H1 (cell line): ENCODE results near the gene CDKN2A. TPM values are rescaled to one million over a fixed set of nuclear protein-coding genes. Genes with fewer than 3 reads are reported as not detected.

Source experiments
- BACH1 ChIP-seq: IDR thresholded peaks from 2 replicates; pipeline ENCODE4 v1.6.1; 2012; ENCODE audit warnings: low read length, improper control_type of control experiment
- CHD7 ChIP-seq: fragments of 300-600 bp; sonication (generic); IDR thresholded peaks from 2 replicates; pipeline ENCODE4 v1.7.1; 2012; ENCODE audit warnings: low read length, moderate library complexity, mild to moderate bottlenecking, inconsistent platforms; ENCODE audit not compliant: insufficient replicate concordance
- CREB1 ChIP-seq: IDR thresholded peaks from 2 replicates; pipeline ENCODE4 v1.6.1; 2012; ENCODE audit warnings: inconsistent platforms
- NRF1 ChIP-seq: IDR thresholded peaks from 2 replicates; pipeline ENCODE4 v1.6.1; 2011; ENCODE audit warnings: mild to moderate bottlenecking, low read depth, low read length, improper control_type of control experiment
- RAD21 ChIP-seq, 2 experiments: IDR thresholded peaks in 1 of 2; conservative IDR thresholded peaks in 1 of 2; 2 replicates each; pipeline ENCODE4 v1.6.1; 2011; ENCODE audit warnings: low read depth in 2 of 2, low read length in 2 of 2, improper control_type of control experiment in 1 of 2, inconsistent platforms in 1 of 2, mild to moderate bottlenecking in 1 of 2, moderate library complexity in 1 of 2
- RNF2 ChIP-seq: fragments of 200-900, 300-1000 bp; sonication (generic); IDR thresholded peaks from 2 replicates; pipeline ENCODE4 v1.7.1; 2016; ENCODE audit warnings: borderline replicate concordance, low read depth, mild to moderate bottlenecking, antibody characterized with exemption, low read length; ENCODE audit not compliant: poor library complexity, severe bottlenecking; ENCODE audit errors: missing control alignments
- SIX5 ChIP-seq: IDR thresholded peaks from 2 replicates; pipeline ENCODE4 v1.6.1; 2011; ENCODE audit warnings: mild to moderate bottlenecking, low read depth, low read length
- SUZ12 ChIP-seq: fragments of 200-600 bp; sonication (generic); IDR thresholded peaks from 2 replicates; pipeline ENCODE4 v1.6.1; 2012; ENCODE audit warnings: mild to moderate bottlenecking, inconsistent platforms, low read length, moderate library complexity, mixed read lengths
- TBP ChIP-seq: IDR thresholded peaks from 2 replicates; pipeline ENCODE4 v1.6.1; 2011; ENCODE audit warnings: low read depth, low read length, improper control_type of control experiment
- polyA plus RNA-seq, 7 experiments: library from polyadenylated mRNA; depleted of rRNA in 3 of 7; stranded (reverse) in 5 of 7; unstranded in 2 of 7; fragments of >200 nt in 5 of 7; fragments of 200-250 nt in 2 of 7; gene quantifications; 1 replicate in 5 of 7; 2 replicates in 1 of 7; 4 replicates in 1 of 7; pipeline versions ENCODE4 v1.2.1 to v1.2.3, GENCODE V29; 2011 to 2013; ENCODE audit warnings: missing spikeins in 2 of 7, mixed read lengths in 2 of 7
- total RNA-seq: library from RNA; stranded (reverse); fragmentation: NEBNext Ultra II Directional; extraction: Animal tissue kit (Norgen Biotek cat#: 25700); gene quantifications from 2 replicates; pipeline ENCODE4 v1.2.1, GENCODE V29; 2021

Gene CDKN2A
- total and polyA plus RNA-seq, 2 of the 8 experiments (the other 6 are each of a cell fraction or from before 2014, with no cell fraction given) = 0.51 to 0.73 TPM

- TF ChIP-seq CHD7 (no peak), RNF2 (peak; percentile 4), TBP (no peak), NRF1 (no peak), RAD21 (IDR thresholded peaks at IDR 0.05 in 1 of 2, conservative IDR thresholded peaks at IDR 0.05 in 1 of 2; ENCODE audit: low read depth in 2 of 2, low read length in 2 of 2) (no peak), SIX5 (no peak), BACH1 (no peak), CREB1 (no peak), SUZ12 (peak; percentile 7; the same call in 1 of the 2 replicates)
Measured at GRCh38 chr9:21974343-21974721, 19.9 kb downstream of the CDKN2A start (continued).
